Subcutaneous abdominal adipose tissue (tissue), 5 donors: ENCODE data around the gene ZNF488.

Experiments
- H3K27ac ChIP-seq: one replicate; pipeline ENCODE4 v1.7.0; 2013; ENCODE audit warnings: low read depth, mild to moderate bottlenecking, inconsistent platforms, low read length, moderate library complexity
- H3K27me3 ChIP-seq, 5 donors: one replicate each; pipeline ENCODE4 v1.7.0; 2013; ENCODE audit warnings: low read length in 5 of 5, inconsistent platforms in 1 of 5; ENCODE audit not compliant: control insufficient read depth in 5 of 5, insufficient read depth in 4 of 5
- H3K36me3 ChIP-seq, 5 donors: one replicate each; pipeline ENCODE4 v1.7.0; 2013; ENCODE audit warnings: low read length in 5 of 5; ENCODE audit not compliant: control insufficient read depth in 5 of 5, insufficient read depth in 5 of 5
- H3K4me1 ChIP-seq, 5 donors: one replicate each; pipeline ENCODE4 v1.7.0; 2013; ENCODE audit warnings: low read length in 5 of 5, mild to moderate bottlenecking in 3 of 5, moderate library complexity in 1 of 5; ENCODE audit not compliant: control insufficient read depth in 5 of 5, insufficient read depth in 5 of 5
- H3K4me3 ChIP-seq, 5 donors: one replicate each; pipeline ENCODE4 v1.7.0; 2013; ENCODE audit warnings: low read length in 5 of 5, low read depth in 1 of 5
- H3K9ac ChIP-seq, 5 donors: one replicate each; pipeline ENCODE4 v1.7.0; 2013; ENCODE audit warnings: low read length in 5 of 5, mild to moderate bottlenecking in 4 of 5, moderate library complexity in 3 of 5
- H3K9me3 ChIP-seq, 5 donors: one replicate each; pipeline ENCODE4 v1.7.0; 2013; ENCODE audit warnings: low read length in 5 of 5; ENCODE audit not compliant: control insufficient read depth in 5 of 5
- donor health status: healthy.
- donor health status: healthy.
- donor health status: healthy.
- donor health status: healthy.
- donor health status: healthy.

Gene ZNF488

GRCh38 chr10:47323636-47324296 lies 60.3 kb downstream of the ZNF488 start:
- peaks cover 0 to 8% (median 0%) of the 10 kb centered on the region in 5 donors for H3K27me3 ChIP-seq
- no peak overlapping the region for H3K27ac ChIP-seq
- peaks cover 0 to 6% (median 0%) of the 10 kb centered on the region in 5 donors for H3K4me1 ChIP-seq
- H3K9ac ChIP-seq, result no peak overlapping the region
- no peak overlapping the region for H3K4me3 ChIP-seq
- H3K36me3 ChIP-seq, result no peaks in the 10 kb centered on the region
- H3K9me3 ChIP-seq, result no peaks in the 10 kb centered on the region

GRCh38 chr10:47323087-47323486 lies 61.0 kb downstream of the ZNF488 start:
- H3K4me1 ChIP-seq, result peaks cover 0 to 6% (median 0%) of the 10 kb centered on the region in 5 donors
- H3K9me3 ChIP-seq, result no peaks in the 10 kb centered on the region
- no peak overlapping the region for H3K9ac ChIP-seq
- no peak overlapping the region for H3K4me3 ChIP-seq
- no peaks in the 10 kb centered on the region for H3K36me3 ChIP-seq
- no peak overlapping the region for H3K27ac ChIP-seq
- H3K27me3 ChIP-seq, result peaks cover 0 to 8% (median 0%) of the 10 kb centered on the region in 5 donors

- H3K9me3 ChIP-seq, result no peaks in the 10 kb centered on the region
- H3K9ac ChIP-seq, result no peak within 1 kb of the TSS
- no peak within 1 kb of the TSS for H3K27ac ChIP-seq
- H3K36me3 ChIP-seq, result no peaks in the 10 kb centered on the region
- no peak within 1 kb of the TSS for H3K4me3 ChIP-seq
- peaks cover 0 to 6% (median 0%) of the 10 kb centered on the region in 5 donors for H3K4me1 ChIP-seq
- peaks cover 0 to 8% (median 0%) of the 10 kb centered on the region in 5 donors for H3K27me3 ChIP-seq
Measured at GRCh38 chr10:47322300-47323061, 61.6 kb downstream of the ZNF488 start, which contains the start of gene GDF2. GDF2 (plus strand) TSS chr10:47322454; CDS start chr10:47322669, 215 bp downstream.

- Histone ChIP-seq H3K27me3 (peaks cover 0 to 8% (median 0%) of the 10 kb centered on the region in 5 donors), H3K4me3 (no peak overlapping the region), H3K36me3 (no peaks in the 10 kb centered on the region), H3K9me3 (no peaks in the 10 kb centered on the region), H3K27ac (no peak overlapping the region), H3K9ac (no peak overlapping the region), H3K4me1 (peaks cover 0 to 5% (median 0%) of the 10 kb centered on the region in 5 donors)
Measured at GRCh38 chr10:47321521-47322195, 62.4 kb downstream of the ZNF488 start.

- peaks cover 0 to 8% (median 0%) of the 10 kb centered on the region in 5 donors for H3K27me3 ChIP-seq
- H3K27ac ChIP-seq, result no peak overlapping the region
- H3K4me3 ChIP-seq, result no peak overlapping the region
- H3K36me3 ChIP-seq, result no peaks in the 10 kb centered on the region
- no peak overlapping the region for H3K9ac ChIP-seq
- H3K4me1 ChIP-seq, result no peaks in the 10 kb centered on the region
- H3K9me3 ChIP-seq, result no peaks in the 10 kb centered on the region
Measured at GRCh38 chr10:47320812-47321211, 63.3 kb downstream of the ZNF488 start.

- Histone ChIP-seq H3K4me3 (no peak overlapping the region), H3K4me1 (no peaks in the 10 kb centered on the region), H3K27ac (no peak overlapping the region), H3K9ac (no peak overlapping the region), H3K36me3 (no peaks in the 10 kb centered on the region), H3K9me3 (no peaks in the 10 kb centered on the region), H3K27me3 (peaks cover 0 to 8% (median 0%) of the 10 kb centered on the region in 5 donors)
Measured at GRCh38 chr10:47319784-47320183, 64.3 kb downstream of the ZNF488 start.

- Histone ChIP-seq H3K27ac (no peak overlapping the region), H3K9ac (no peak overlapping the region), H3K27me3 (peaks cover 0 to 8% (median 0%) of the 10 kb centered on the region in 5 donors), H3K4me3 (no peak overlapping the region), H3K9me3 (no peaks in the 10 kb centered on the region), H3K36me3 (no peaks in the 10 kb centered on the region), H3K4me1 (no peaks in the 10 kb centered on the region)
Measured at GRCh38 chr10:47318706-47319105, 65.4 kb downstream of the ZNF488 start.

GRCh38 chr10:47317251-47317650 lies 66.8 kb downstream of the ZNF488 start:
- Histone ChIP-seq H3K4me1 (no peaks in the 10 kb centered on the region), H3K9me3 (no peaks in the 10 kb centered on the region), H3K27ac (no peak overlapping the region), H3K36me3 (peaks cover 0 to 5% (median 0%) of the 10 kb centered on the region in 5 donors), H3K4me3 (no peak overlapping the region), H3K9ac (no peak overlapping the region), H3K27me3 (peaks cover 0 to 8% (median 0%) of the 10 kb centered on the region in 5 donors)

- H3K9ac ChIP-seq, result no peak overlapping the region
- no peak overlapping the region for H3K27ac ChIP-seq
- peaks cover under 1 to 9% (median 9%) of the 10 kb centered on the region in 5 donors for H3K4me1 ChIP-seq
- H3K9me3 ChIP-seq, result no peaks in the 10 kb centered on the region
- peaks cover 0 to 3% (median 0%) of the 10 kb centered on the region in 5 donors for H3K27me3 ChIP-seq
- peaks cover 0 to 5% (median 0%) of the 10 kb centered on the region in 5 donors for H3K36me3 ChIP-seq
- no peak overlapping the region for H3K4me3 ChIP-seq
Measured at GRCh38 chr10:47316131-47316530, 68.0 kb downstream of the ZNF488 start.
